ENCODE data around the gene CELA3B.

- TF ChIP-seq CTCF (IDR thresholded peaks at IDR 0.05): no peak
- TF ChIP-seq POLR2A (IDR thresholded peaks at IDR 0.05): no peak
Measured at GRCh38 chr1:21936366-21937031, 40.3 kb upstream of the CELA3B start.

Measured in prostate gland (tissue), 2 donors.